H1 (cell line): ENCODE results near the gene GBA2. TPM values are rescaled to one million over a fixed set of nuclear protein-coding genes. Genes with fewer than 3 reads are reported as not detected.

Experiments
- CTCF ChIA-PET: fragments of 300-600 bp; sonication (Branson Sonifier 250); formaldehyde crosslinking; loops from one replicate; lab custom pipeline; 2021; ENCODE audit not compliant: partially characterized antibody; lab: Charles Lee
- POLR2A ChIA-PET: fragments of 300-600 bp; sonication (Branson Sonifier 250); formaldehyde crosslinking; loops from one replicate; lab custom pipeline; 2021; ENCODE audit warnings: inconsistent platforms; ENCODE audit not compliant: partially characterized antibody; lab: Charles Lee
- DNase-seq, 2 experiments: peaks; one replicate each; pipeline versions ENCODE4 v3.0.0 to v3.0.0-alpha.2; 2010 to 2022; ENCODE audit warnings: low spot score in 2 of 2, low read depth in 1 of 2, mixed read lengths in 1 of 2
- FAIRE-seq: peaks from 2 replicates; lab custom pipeline; 2011; peaks lifted over from hg19 to GRCh38; lab: Jason Lieb, UNC
- H2AFZ ChIP-seq: 2 replicates; pipeline ENCODE4 v1.8.1; 2012; ENCODE audit warnings: low read length, inconsistent platforms
- H2AK5ac ChIP-seq: 2 replicates; pipeline ENCODE4 v1.6.1; 2013; ENCODE audit warnings: low read depth, low read length
- H2BK120ac ChIP-seq: replicated peaks from 2 replicates; pipeline ENCODE3; 2013; ENCODE audit warnings: low read depth, low read length, inconsistent platforms
- H2BK12ac ChIP-seq: 2 replicates; pipeline ENCODE4 v1.6.1; 2013; ENCODE audit warnings: low read depth, low read length
- H2BK15ac ChIP-seq: 2 replicates; pipeline ENCODE4 v1.6.1; 2013; ENCODE audit warnings: low read length
- H2BK20ac ChIP-seq: 2 replicates; pipeline ENCODE4 v1.6.1; 2013; ENCODE audit warnings: low read length
- H2BK5ac ChIP-seq: 2 replicates; pipeline ENCODE4 v1.6.1; 2013; ENCODE audit warnings: low read depth, low read length
- H3K14ac ChIP-seq: 2 replicates; pipeline ENCODE4 v1.6.1; 2013; ENCODE audit warnings: inconsistent platforms; ENCODE audit not compliant: insufficient read length
- H3K18ac ChIP-seq: 2 replicates; pipeline ENCODE4 v1.6.1; 2013; ENCODE audit warnings: low read length; ENCODE audit errors: extremely low read depth
- H3K23ac ChIP-seq: 2 replicates; pipeline ENCODE4 v1.6.1; 2013; ENCODE audit warnings: inconsistent platforms; ENCODE audit not compliant: insufficient read length
- H3K23me2 ChIP-seq: 2 replicates; pipeline ENCODE4 v1.6.1; 2013; ENCODE audit warnings: low read depth, low read length
- H3K27ac ChIP-seq: 2 replicates; pipeline ENCODE4 v1.6.1; 2011; ENCODE audit warnings: low read depth, low read length, inconsistent platforms
- H3K27me3 ChIP-seq, 4 experiments: replicated peaks in 1 of 4; 1 replicate in 1 of 4; 2 replicates in 3 of 4; pipeline versions ENCODE4 v1.6.1 to v1.8.1; 2011 to 2013; ENCODE audit warnings: low read length in 3 of 4, mild to moderate bottlenecking in 3 of 4, inconsistent platforms in 2 of 4, mixed read lengths in 2 of 4, moderate library complexity in 1 of 4; ENCODE audit not compliant: control insufficient read depth in 3 of 4, insufficient read depth in 3 of 4; ENCODE audit errors: extremely low read depth in 1 of 4
- H3K36me3 ChIP-seq, 4 experiments: 2 replicates each; pipeline versions ENCODE4 v1.6.1 to v1.8.1; 2011 to 2013; ENCODE audit warnings: mild to moderate bottlenecking in 4 of 4, low read length in 3 of 4, moderate library complexity in 2 of 4, control low read depth in 1 of 4, inconsistent platforms in 1 of 4; ENCODE audit not compliant: insufficient read depth in 4 of 4, control insufficient read depth in 2 of 4
- H3K4ac ChIP-seq: replicated peaks from 2 replicates; pipeline ENCODE3; 2013; ENCODE audit warnings: low read length, low read depth, mixed read lengths, inconsistent platforms; ENCODE audit not compliant: insufficient read length
- H3K4me1 ChIP-seq, 4 experiments: replicated peaks in 1 of 4; 1 replicate in 1 of 4; 2 replicates in 3 of 4; pipeline versions ENCODE4 v1.6.1 to v1.8.1; 2011 to 2013; ENCODE audit warnings: low read length in 3 of 4, inconsistent platforms in 2 of 4, mixed read lengths in 1 of 4; ENCODE audit not compliant: insufficient read depth in 4 of 4, control insufficient read depth in 3 of 4
- H3K4me2 ChIP-seq, 2 experiments: 2 replicates each; pipeline versions ENCODE4 v1.6.1 to v1.8.1; 2011 to 2013; ENCODE audit warnings: low read depth in 2 of 2, low read length in 2 of 2, control low read depth in 1 of 2, inconsistent platforms in 1 of 2, mild to moderate bottlenecking in 1 of 2; ENCODE audit not compliant: insufficient read depth in 1 of 2
- H3K4me3 ChIP-seq, 4 experiments: fragments of 200-600, 300-600 bp in 1 of 4; sonication (generic), shearing (Covaris generic), sonication (Bioruptor Twin) in 1 of 4; 2 replicates each; pipeline versions ENCODE4 v1.5.1 to v1.8.1; 2011 to 2016; ENCODE audit warnings: low read length in 4 of 4, low read depth in 3 of 4, control low read depth in 2 of 4, inconsistent platforms in 2 of 4, mild to moderate bottlenecking in 2 of 4, mixed read lengths in 1 of 4, moderate library complexity in 1 of 4; ENCODE audit not compliant: insufficient read depth in 2 of 4; ENCODE audit errors: extremely low read depth in 1 of 4
- H3K56ac ChIP-seq: replicated peaks from 2 replicates; pipeline ENCODE3; 2013; ENCODE audit warnings: low read depth, mild to moderate bottlenecking, mixed read lengths, low read length, inconsistent platforms; ENCODE audit not compliant: insufficient read length
- H3K79me1 ChIP-seq: 2 replicates; pipeline ENCODE4 v1.6.1; 2013; ENCODE audit warnings: low read depth, low read length, control low read depth
- H3K79me2 ChIP-seq, 2 experiments: 2 replicates each; pipeline versions ENCODE4 v1.6.1 to v1.8.1; 2012 to 2013; ENCODE audit warnings: low read length in 2 of 2, mild to moderate bottlenecking in 2 of 2, inconsistent platforms in 1 of 2; ENCODE audit not compliant: insufficient read depth in 2 of 2, control insufficient read depth in 1 of 2
- H3K9ac ChIP-seq, 4 experiments: replicated peaks in 1 of 4; 1 replicate in 1 of 4; 2 replicates in 3 of 4; pipeline versions ENCODE4 v1.6.1 to v1.8.1; 2011 to 2013; ENCODE audit warnings: low read depth in 3 of 4, low read length in 3 of 4, control low read depth in 2 of 4, mild to moderate bottlenecking in 2 of 4, moderate library complexity in 2 of 4, inconsistent platforms in 1 of 4; ENCODE audit errors: extremely low read depth in 1 of 4
- H3K9me3 ChIP-seq, 2 experiments: 2 replicates each; pipeline versions ENCODE4 v1.6.1 to v1.8.1; 2012 to 2013; ENCODE audit warnings: mild to moderate bottlenecking in 2 of 2, moderate library complexity in 2 of 2, control low read depth in 1 of 2, inconsistent platforms in 1 of 2, low read depth in 1 of 2, low read length in 1 of 2, mixed read lengths in 1 of 2; ENCODE audit not compliant: insufficient read depth in 2 of 2
- H4K20me1 ChIP-seq, 2 experiments: replicated peaks in 1 of 2; 2 replicates each; pipeline versions ENCODE3 to v1.8.1; 2011 to 2013; ENCODE audit warnings: inconsistent platforms in 2 of 2, low read length in 2 of 2, mild to moderate bottlenecking in 1 of 2; ENCODE audit not compliant: insufficient read depth in 2 of 2, control insufficient read depth in 1 of 2
- H4K5ac ChIP-seq: 2 replicates; pipeline ENCODE4 v1.6.1; 2013; ENCODE audit warnings: low read length, low read depth, mixed read lengths, inconsistent platforms; ENCODE audit not compliant: insufficient read length
- H4K8ac ChIP-seq: 2 replicates; pipeline ENCODE4 v1.8.0; 2013; ENCODE audit warnings: mild to moderate bottlenecking, moderate library complexity, low read length, inconsistent platforms; ENCODE audit not compliant: insufficient read depth; ENCODE audit errors: extremely low read depth
- H4K91ac ChIP-seq: replicated peaks from 2 replicates; pipeline ENCODE3; 2013; ENCODE audit warnings: low read length, mixed read lengths, inconsistent platforms; ENCODE audit not compliant: insufficient read length
- BACH1 ChIP-seq: IDR thresholded peaks from 2 replicates; pipeline ENCODE4 v1.6.1; 2012; ENCODE audit warnings: low read length, improper control_type of control experiment
- CBX8 ChIP-seq: fragments of 300-800, 300-1000 bp; sonication (generic); IDR thresholded peaks from 2 replicates; pipeline ENCODE4 v1.7.1; 2016; ENCODE audit warnings: low read depth, low read length, borderline replicate concordance
- CTBP2 ChIP-seq: IDR thresholded peaks from 2 replicates; pipeline ENCODE4 v1.7.0; 2011; ENCODE audit warnings: borderline replicate concordance, mild to moderate bottlenecking, moderate library complexity, mixed read lengths, low read length; ENCODE audit not compliant: insufficient read depth, insufficient read length
- EP300 ChIP-seq, 2 experiments: IDR thresholded peaks; 1 replicate in 1 of 2; 2 replicates in 1 of 2; pipeline ENCODE4 v1.6.1; 2011 to 2012; ENCODE audit warnings: low read depth in 2 of 2, low read length in 2 of 2, mild to moderate bottlenecking in 2 of 2, borderline replicate concordance in 1 of 2, inconsistent platforms in 1 of 2, moderate library complexity in 1 of 2
- HDAC6 ChIP-seq: IDR thresholded peaks from one replicate; pipeline ENCODE4 v1.7.1; 2012; ENCODE audit warnings: low read depth, mild to moderate bottlenecking, inconsistent platforms, low read length, moderate library complexity
- KDM1A ChIP-seq: fragments of 200-600, 300-600 bp; sonication (generic); IDR thresholded peaks from 2 replicates; pipeline ENCODE4 v1.7.1; 2016; ENCODE audit warnings: mild to moderate bottlenecking, low read length, borderline replicate concordance
- POLR2AphosphoS5 ChIP-seq: IDR thresholded peaks from 2 replicates; pipeline ENCODE4 v1.6.1; 2011; ENCODE audit warnings: low read depth, low read length
- POU5F1 ChIP-seq: IDR thresholded peaks from 2 replicates; pipeline ENCODE4 v1.6.1; 2011; ENCODE audit warnings: low read depth, mild to moderate bottlenecking, low read length, moderate library complexity
- SIRT6 ChIP-seq: IDR thresholded peaks from one replicate; pipeline ENCODE4 v1.7.1; 2012; ENCODE audit warnings: low read length, inconsistent platforms
- SIX5 ChIP-seq: IDR thresholded peaks from 2 replicates; pipeline ENCODE4 v1.6.1; 2011; ENCODE audit warnings: mild to moderate bottlenecking, low read depth, low read length
- WGBS, 2 experiments: shearing (Covaris generic) in 1 of 2; methylation state at CpG; one replicate each; pipeline versions ENCODE4 v1.1.6 to v1.1.7; 2013 to 2015; ENCODE audit warnings: low lambda C conversion rate in 2 of 2, mixed read lengths in 2 of 2, inconsistent platforms in 1 of 2, low coverage in 1 of 2, missing lambda C conversion rate in 1 of 2; ENCODE audit not compliant: insufficient replicate concordance in 2 of 2, insufficient coverage in 1 of 2, insufficient read length in 1 of 2; ENCODE audit errors: extremely low coverage in 1 of 2, missing lambda C conversion rate in 1 of 2; 5-methylcytosine and 5-hydroxymethylcytosine counted together
- polyA plus RNA-seq, 7 experiments: library from polyadenylated mRNA; depleted of rRNA in 3 of 7; stranded (reverse) in 5 of 7; unstranded in 2 of 7; fragments of >200 nt in 5 of 7; fragments of 200-250 nt in 2 of 7; gene quantifications; 1 replicate in 5 of 7; 2 replicates in 1 of 7; 4 replicates in 1 of 7; pipeline versions ENCODE4 v1.2.1 to v1.2.3, GENCODE V29; 2011 to 2013; ENCODE audit warnings: missing spikeins in 2 of 7, mixed read lengths in 2 of 7
- total RNA-seq: library from RNA; stranded (reverse); fragmentation: NEBNext Ultra II Directional; extraction: Animal tissue kit (Norgen Biotek cat#: 25700); gene quantifications from 2 replicates; pipeline ENCODE4 v1.2.1, GENCODE V29; 2021
- TF ChIP-seq, protein P1 (sequence below): IDR thresholded peaks from 2 replicates; pipeline ENCODE4 v1.6.1; 2011; ENCODE audit warnings: low read length, improper control_type of control experiment

The GBA2 gene
- total and polyA plus RNA-seq, 2 of the 8 experiments (the other 6 are each of a cell fraction or from before 2014, with no cell fraction given): 64.2 to 71.9 TPM

DNA sequence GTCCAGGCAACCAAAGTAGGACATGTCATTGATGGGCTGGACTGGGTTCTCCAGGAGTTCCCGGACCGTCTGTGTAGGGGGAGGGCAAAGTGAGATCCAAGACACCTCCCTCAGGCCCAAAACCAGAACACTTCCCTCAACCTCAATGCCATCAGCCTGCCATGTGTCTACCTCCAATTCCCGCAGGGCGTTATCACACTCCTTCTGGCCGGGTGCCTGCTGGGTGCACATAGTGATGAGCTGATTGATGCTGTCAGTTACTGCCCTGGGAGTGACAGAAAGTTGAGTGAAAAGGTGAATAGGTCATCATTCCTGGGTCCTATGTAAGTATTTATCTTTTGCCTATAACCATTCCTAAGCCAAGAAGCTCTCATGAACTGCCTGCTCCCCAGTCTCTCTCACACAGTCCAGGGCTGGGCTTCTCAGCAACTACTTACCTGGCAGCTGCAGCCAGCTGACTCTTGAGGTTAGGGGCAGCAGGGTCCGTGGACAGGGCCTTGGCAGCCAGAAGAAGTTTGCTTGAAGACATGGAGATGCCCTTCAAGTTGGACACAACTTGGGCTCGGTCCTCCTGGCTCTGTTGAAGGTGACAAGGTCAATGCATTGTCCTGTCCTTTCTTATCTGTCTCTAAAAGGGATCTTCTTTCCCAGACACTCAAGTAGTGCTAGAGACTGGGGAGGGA, 38.1 kb downstream of the GBA2 start:
- Histone ChIP-seq H3K14ac (no peak overlapping the region), H4K91ac (no peak overlapping the region), H3K23ac (no peak overlapping the region), H3K9ac (no peak overlapping the region), H4K20me1 (peaks cover 0 to 5% of the 10 kb centered on the region in 2 experiments), H3K23me2 (no peaks in the 10 kb centered on the region), H3K4me1 (no peaks in the 10 kb centered on the region), H2BK5ac (no peak overlapping the region), H4K5ac (no peak overlapping the region), H3K79me1 (no peaks in the 10 kb centered on the region), H3K27me3 (no peaks in the 10 kb centered on the region), H3K79me2 (no peaks in the 10 kb centered on the region), H2AK5ac (no peak overlapping the region), H3K36me3 (peaks cover 27 to 84% (median 61%) of the 10 kb centered on the region in 4 experiments; a peak in 7 of 8 replicates), H2BK20ac (no peak overlapping the region), H3K4ac (no peak overlapping the region), H3K9me3 (no peaks in the 10 kb centered on the region), H2BK120ac (no peak overlapping the region), H3K4me2 (no peak overlapping the region), H3K18ac (no peak overlapping the region), H2BK15ac (no peak overlapping the region), H4K8ac (no peak overlapping the region), H2BK12ac (no peak overlapping the region), H3K27ac (no peak overlapping the region), H3K56ac (no peak overlapping the region), H2AFZ (no peak overlapping the region), H3K4me3 (no peak overlapping the region)
- FAIRE-seq (no peak), DNase-seq (no peak)
- 91% methylated on average over 7 of the region's 7 CpGs; no CpG with 5 or more reads in 1 of the 2 experiments for WGBS, 2 experiments
- POLR2A ChIA-PET: interaction anchor here (1.0 to 10.5 kb wide), 3 partner anchors 16 to 26 kb away, joined by 3 to 51 read pairs (median 3); no protein-coding TSS in a partner anchor
- CTCF ChIA-PET: interaction anchor here (1.7 to 13.8 kb wide), 5 partner anchors 10 to 63 kb away, joined by 5 to 199 read pairs (median 90); partner anchors contain the start of genes ARHGEF39, CCDC107, CREB3 and RMRP
- TF ChIP-seq, protein P1, sequence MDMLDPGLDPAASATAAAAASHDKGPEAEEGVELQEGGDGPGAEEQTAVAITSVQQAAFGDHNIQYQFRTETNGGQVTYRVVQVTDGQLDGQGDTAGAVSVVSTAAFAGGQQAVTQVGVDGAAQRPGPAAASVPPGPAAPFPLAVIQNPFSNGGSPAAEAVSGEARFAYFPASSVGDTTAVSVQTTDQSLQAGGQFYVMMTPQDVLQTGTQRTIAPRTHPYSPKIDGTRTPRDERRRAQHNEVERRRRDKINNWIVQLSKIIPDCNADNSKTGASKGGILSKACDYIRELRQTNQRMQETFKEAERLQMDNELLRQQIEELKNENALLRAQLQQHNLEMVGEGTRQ: no peak
- TF ChIP-seq SIX5: no peak
- TF ChIP-seq SIRT6: no peak
- TF ChIP-seq CBX8: no peak
- TF ChIP-seq CTBP2: no peak
- TF ChIP-seq BACH1: no peak
- no peak for TF ChIP-seq KDM1A
- no peak for TF ChIP-seq POU5F1
- no peak for TF ChIP-seq EP300 (IDR thresholded peaks at IDR 0.05; ENCODE audit: borderline replicate concordance in 1 of 2, low read depth in 2 of 2, low read length in 2 of 2)
- TF ChIP-seq POLR2AphosphoS5: no peak
- no peak for TF ChIP-seq HDAC6
